Measurements from ENCODE around the gene ROBO1. TPM values are rescaled to one million over a fixed set of nuclear protein-coding genes. Genes with fewer than 3 reads are reported as not detected.

The ROBO1 gene
- total RNA-seq, 1 donor from 2014 or later = 71.7 TPM

GRCh38 chr3:78940626-78941025, 827.2 kb downstream of the ROBO1 start:
- H3K27me3 ChIP-seq (ENCODE audit: insufficient read depth, low read length) = no peaks in the 10 kb centered on the region
- H3K9ac ChIP-seq (ENCODE audit: low read length) = no peak overlapping the region
- H3K4me1 ChIP-seq (ENCODE audit: insufficient read depth, low read length) = no peaks in the 10 kb centered on the region
- DNase-seq (ENCODE audit: low read depth) = no peak
- no peaks in the 10 kb centered on the region for H3K9me3 ChIP-seq (ENCODE audit: insufficient read depth, low read depth, low read length)
- H3K79me2 ChIP-seq (ENCODE audit: insufficient read depth, low read length) = no peaks in the 10 kb centered on the region
- no peak for FAIRE-seq
- H3K36me3 Mint-ChIP-seq (ENCODE audit: low read depth, unreplicated experiment) = peaks cover 14% of the 10 kb centered on the region
- no peak overlapping the region for H3K4me3 Mint-ChIP-seq (ENCODE audit: unreplicated experiment)
- H3K4me3 ChIP-seq (ENCODE audit: insufficient read depth, low read depth, low read length) = no peak overlapping the region
- no peak overlapping the region for H3K27ac ChIP-seq (ENCODE audit: low read depth, low read length)
- peaks cover 7% of the 10 kb centered on the region for H3K9me3 Mint-ChIP-seq (ENCODE audit: unreplicated experiment)
- H4K20me1 ChIP-seq (ENCODE audit: insufficient read depth, low read length) = no peaks in the 10 kb centered on the region
- H3K4me2 ChIP-seq (ENCODE audit: low read length) = no peak overlapping the region
- H3K27ac Mint-ChIP-seq (ENCODE audit: unreplicated experiment) = no peak overlapping the region
- no peak for TF ChIP-seq CTCF (IDR thresholded peaks at IDR 0.05; ENCODE audit: insufficient read depth, low read depth, low read length)
- TF ChIP-seq EZH2 (IDR thresholded peaks at IDR 0.05; ENCODE audit: insufficient read depth, low read length) = no peak
- no peak overlapping the region for H2AFZ ChIP-seq (ENCODE audit: low read depth, low read length)
- H3K27me3 Mint-ChIP-seq (ENCODE audit: low read depth, unreplicated experiment) = no peaks in the 10 kb centered on the region
- no peaks in the 10 kb centered on the region for H3K36me3 ChIP-seq (ENCODE audit: insufficient read depth, low read length)
- no peaks in the 10 kb centered on the region for H3K4me1 Mint-ChIP-seq (ENCODE audit: low read depth, unreplicated experiment)

- FAIRE-seq (no peak), DNase-seq (ENCODE audit: low read depth) (no peak)
- no peaks in the 10 kb centered on the region for H3K9me3 ChIP-seq (ENCODE audit: insufficient read depth, low read depth, low read length)
- no peak overlapping the region for H3K4me3 ChIP-seq (ENCODE audit: insufficient read depth, low read depth, low read length)
- peaks cover 7% of the 10 kb centered on the region for H3K9me3 Mint-ChIP-seq (ENCODE audit: unreplicated experiment)
- no peak overlapping the region for H3K9ac ChIP-seq (ENCODE audit: low read length)
- no peak overlapping the region for H2AFZ ChIP-seq (ENCODE audit: low read depth, low read length)
- TF ChIP-seq CTCF (IDR thresholded peaks at IDR 0.05; ENCODE audit: insufficient read depth, low read depth, low read length) = no peak
- no peak for TF ChIP-seq EZH2 (IDR thresholded peaks at IDR 0.05; ENCODE audit: insufficient read depth, low read length)
- H3K36me3 ChIP-seq (ENCODE audit: insufficient read depth, low read length) = no peaks in the 10 kb centered on the region
- no peaks in the 10 kb centered on the region for H3K79me2 ChIP-seq (ENCODE audit: insufficient read depth, low read length)
- H3K27me3 Mint-ChIP-seq (ENCODE audit: low read depth, unreplicated experiment) = no peaks in the 10 kb centered on the region
- no peaks in the 10 kb centered on the region for H4K20me1 ChIP-seq (ENCODE audit: insufficient read depth, low read length)
- H3K4me1 Mint-ChIP-seq (ENCODE audit: low read depth, unreplicated experiment) = no peaks in the 10 kb centered on the region
- H3K27ac ChIP-seq (ENCODE audit: low read depth, low read length) = no peak overlapping the region
- H3K27me3 ChIP-seq (ENCODE audit: insufficient read depth, low read length) = no peaks in the 10 kb centered on the region
- H3K27ac Mint-ChIP-seq (ENCODE audit: unreplicated experiment) = no peak overlapping the region
- no peak overlapping the region for H3K4me2 ChIP-seq (ENCODE audit: low read length)
- no peaks in the 10 kb centered on the region for H3K4me1 ChIP-seq (ENCODE audit: insufficient read depth, low read length)
- H3K36me3 Mint-ChIP-seq (ENCODE audit: low read depth, unreplicated experiment) = peaks cover 14% of the 10 kb centered on the region
- H3K4me3 Mint-ChIP-seq (ENCODE audit: unreplicated experiment) = no peak overlapping the region
Measured at GRCh38 chr3:78940128-78940527, 827.7 kb downstream of the ROBO1 start.

GRCh38 chr3:78937475-78937874, 830.3 kb downstream of the ROBO1 start:
- Histone ChIP-seq H3K79me2 (ENCODE audit: insufficient read depth, low read length) (no peaks in the 10 kb centered on the region), H2AFZ (ENCODE audit: low read depth, low read length) (no peak overlapping the region), H3K9ac (ENCODE audit: low read length) (no peak overlapping the region), H3K4me2 (ENCODE audit: low read length) (no peak overlapping the region), H3K4me1 (ENCODE audit: insufficient read depth, low read length) (no peaks in the 10 kb centered on the region), H3K4me3 (ENCODE audit: insufficient read depth, low read depth, low read length) (no peak overlapping the region), H4K20me1 (ENCODE audit: insufficient read depth, low read length) (no peaks in the 10 kb centered on the region), H3K27me3 (ENCODE audit: insufficient read depth, low read length) (no peaks in the 10 kb centered on the region), H3K9me3 (ENCODE audit: insufficient read depth, low read depth, low read length) (no peaks in the 10 kb centered on the region), H3K27ac (ENCODE audit: low read depth, low read length) (no peak overlapping the region), H3K36me3 (ENCODE audit: insufficient read depth, low read length) (no peaks in the 10 kb centered on the region)
- DNase-seq (ENCODE audit: low read depth) = no peak
- peaks cover 7% of the 10 kb centered on the region for H3K36me3 Mint-ChIP-seq (ENCODE audit: low read depth, unreplicated experiment)
- no peak overlapping the region for H3K4me3 Mint-ChIP-seq (ENCODE audit: unreplicated experiment)
- no peak for FAIRE-seq
- no peak for TF ChIP-seq CTCF (IDR thresholded peaks at IDR 0.05; ENCODE audit: insufficient read depth, low read depth, low read length)
- no peak for TF ChIP-seq EZH2 (IDR thresholded peaks at IDR 0.05; ENCODE audit: insufficient read depth, low read length)
- no peaks in the 10 kb centered on the region for H3K4me1 Mint-ChIP-seq (ENCODE audit: low read depth, unreplicated experiment)
- no peak overlapping the region for H3K27ac Mint-ChIP-seq (ENCODE audit: unreplicated experiment)
- H3K9me3 Mint-ChIP-seq (ENCODE audit: unreplicated experiment) = no peaks in the 10 kb centered on the region
- H3K27me3 Mint-ChIP-seq (ENCODE audit: low read depth, unreplicated experiment) = no peaks in the 10 kb centered on the region
